OCI-LY7 (cell line): Measurements from ENCODE around the gene ZC3H18.

ENCODE experiments used
- EZH2phosphoT487 ChIP-seq: fragments of 200-600 bp; sonication (generic); IDR thresholded peaks from 2 replicates; pipeline ENCODE4 v1.6.1; 2018; ENCODE audit warnings: low read depth, borderline replicate concordance, mild to moderate bottlenecking, mixed run types, antibody characterized with exemption, low read length, moderate library complexity, mixed read lengths
- TF ChIP-seq, protein P1 (sequence below): fragments of 200-600 bp; sonication (generic); conservative IDR thresholded peaks from 2 replicates; pipeline ENCODE4 v1.5.1; 2014; ENCODE audit warnings: mild to moderate bottlenecking, antibody characterized with exemption, low read length, moderate library complexity, mixed read lengths

GRCh38 chr16:88680554-88681083, 110.4 kb downstream of the ZC3H18 start:
- TF ChIP-seq, protein P1, sequence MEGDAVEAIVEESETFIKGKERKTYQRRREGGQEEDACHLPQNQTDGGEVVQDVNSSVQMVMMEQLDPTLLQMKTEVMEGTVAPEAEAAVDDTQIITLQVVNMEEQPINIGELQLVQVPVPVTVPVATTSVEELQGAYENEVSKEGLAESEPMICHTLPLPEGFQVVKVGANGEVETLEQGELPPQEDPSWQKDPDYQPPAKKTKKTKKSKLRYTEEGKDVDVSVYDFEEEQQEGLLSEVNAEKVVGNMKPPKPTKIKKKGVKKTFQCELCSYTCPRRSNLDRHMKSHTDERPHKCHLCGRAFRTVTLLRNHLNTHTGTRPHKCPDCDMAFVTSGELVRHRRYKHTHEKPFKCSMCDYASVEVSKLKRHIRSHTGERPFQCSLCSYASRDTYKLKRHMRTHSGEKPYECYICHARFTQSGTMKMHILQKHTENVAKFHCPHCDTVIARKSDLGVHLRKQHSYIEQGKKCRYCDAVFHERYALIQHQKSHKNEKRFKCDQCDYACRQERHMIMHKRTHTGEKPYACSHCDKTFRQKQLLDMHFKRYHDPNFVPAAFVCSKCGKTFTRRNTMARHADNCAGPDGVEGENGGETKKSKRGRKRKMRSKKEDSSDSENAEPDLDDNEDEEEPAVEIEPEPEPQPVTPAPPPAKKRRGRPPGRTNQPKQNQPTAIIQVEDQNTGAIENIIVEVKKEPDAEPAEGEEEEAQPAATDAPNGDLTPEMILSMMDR = no peak
- TF ChIP-seq EZH2phosphoT487 = no peak
